GM23248 (cell line): ENCODE data around the gene TCF23.

Experiments
- EZH2 ChIP-seq: fragments of 200-600 bp; sonication (generic); IDR thresholded peaks from 2 replicates; pipeline ENCODE4 v1.6.1; 2018; ENCODE audit warnings: antibody characterized with exemption, mild to moderate bottlenecking; ENCODE audit not compliant: insufficient read depth, poor library complexity, severe bottlenecking
- EZH2phosphoT487 ChIP-seq: fragments of 200-600 bp; sonication (generic); IDR thresholded peaks from 2 replicates; pipeline ENCODE4 v1.6.1; 2018; ENCODE audit warnings: antibody characterized with exemption, moderate library complexity, mild to moderate bottlenecking, low read depth; ENCODE audit not compliant: insufficient read depth

DNA sequence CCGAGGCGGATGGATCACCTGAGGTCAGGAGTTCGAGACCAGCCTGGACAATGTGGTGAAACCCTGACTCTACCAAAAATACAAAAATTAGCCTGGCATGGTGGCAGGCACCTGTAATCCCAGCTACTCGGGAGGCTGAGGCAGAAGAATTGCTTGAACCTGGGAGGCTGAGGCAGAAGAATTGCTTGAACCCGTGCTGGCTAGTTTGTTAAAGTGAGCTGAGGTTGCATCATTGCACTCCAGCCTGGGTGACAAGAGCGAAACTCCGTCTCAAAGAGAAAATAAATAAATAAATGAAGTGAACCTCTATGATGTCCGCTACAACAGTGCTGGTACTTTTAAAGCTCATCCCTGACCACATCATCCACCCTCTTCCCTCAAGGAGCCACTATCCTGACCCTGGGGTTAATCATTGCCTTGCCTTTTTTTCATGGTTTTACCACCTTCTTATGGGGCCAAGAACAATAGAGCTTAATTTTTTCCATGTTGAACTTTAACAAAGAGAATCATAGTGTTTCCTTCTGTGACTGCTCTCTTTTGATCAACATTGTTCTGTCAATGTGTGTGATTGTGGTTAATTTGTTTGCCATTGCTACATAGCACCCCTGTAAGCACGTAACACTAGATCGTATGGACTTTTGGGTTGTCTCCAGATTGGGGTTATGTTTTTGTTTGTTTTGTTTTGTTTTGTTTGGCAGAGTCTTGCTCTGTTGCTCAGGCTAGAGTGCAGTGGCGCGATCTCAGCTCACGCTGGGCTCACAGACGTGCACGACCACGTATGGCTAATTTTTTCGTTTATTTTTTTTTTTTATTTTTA lies 45.9 kb downstream of the TCF23 start:
- no peak for TF ChIP-seq EZH2
- TF ChIP-seq EZH2phosphoT487 = no peak
